Colonic mucosa (tissue), 4 donors: ENCODE measurements around the gene ADARB2. TPM values are rescaled to one million over a fixed set of nuclear protein-coding genes. Genes with fewer than 3 reads are reported as not detected.

ENCODE experiments used
- DNase-seq: peaks from one replicate; pipeline ENCODE4 v3.0.0-alpha.2; 2020
- H3K27ac ChIP-seq: fragments of 200-600 bp; one replicate; pipeline ENCODE4 v1.8.0; 2021
- H3K27me3 ChIP-seq: fragments of 200-600 bp; one replicate; pipeline ENCODE4 v1.8.0; 2021
- H3K36me3 ChIP-seq: fragments of 200-600 bp; one replicate; pipeline ENCODE4 v1.8.0; 2021
- H3K4me1 ChIP-seq: fragments of 200-600 bp; one replicate; pipeline ENCODE4 v1.8.0; 2021; ENCODE audit warnings: mild to moderate bottlenecking
- H3K4me3 ChIP-seq: fragments of 200-600 bp; one replicate; pipeline ENCODE4 v1.8.0; 2021
- H3K9ac ChIP-seq, 2 donors: one replicate each; pipeline ENCODE4 v1.7.0; 2013; ENCODE audit warnings: control low read depth in 2 of 2, low read depth in 2 of 2, low read length in 2 of 2
- H3K9me3 ChIP-seq: fragments of 200-600 bp; one replicate; pipeline ENCODE4 v1.8.0; 2021
- intact Hi-C: fragments of 100-400 bp; cut with DNase I; formaldehyde crosslinking; loops from one replicate; pipeline ENCODE4 v1.14.1; 2022
- total RNA-seq, 2 donors: library from RNA; stranded (reverse); fragmentation: NEBNext Ultra II Directional in 1 of 2; extraction: Animal tissue kit (Norgen Biotek cat#: 25700) in 1 of 2; gene quantifications; one replicate each; pipeline ENCODE4 v1.2.1, GENCODE V29; 2021
- TF ChIP-seq, protein P1 (sequence below): fragments of 200-600 bp; IDR thresholded peaks from one replicate; pipeline ENCODE4 v1.8.0; 2022; ENCODE audit warnings: antibody characterized with exemption, mild to moderate bottlenecking
- donor health status: healthy.
- donor health status: DM: no; HTN: no; CAD: no.
- donor health status: DM: no; HTN: no; CAD: no.

The ADARB2 gene
- total RNA-seq, 2 donors from 2014 or later = 0.19 TPM; not detected in 1

DNA sequence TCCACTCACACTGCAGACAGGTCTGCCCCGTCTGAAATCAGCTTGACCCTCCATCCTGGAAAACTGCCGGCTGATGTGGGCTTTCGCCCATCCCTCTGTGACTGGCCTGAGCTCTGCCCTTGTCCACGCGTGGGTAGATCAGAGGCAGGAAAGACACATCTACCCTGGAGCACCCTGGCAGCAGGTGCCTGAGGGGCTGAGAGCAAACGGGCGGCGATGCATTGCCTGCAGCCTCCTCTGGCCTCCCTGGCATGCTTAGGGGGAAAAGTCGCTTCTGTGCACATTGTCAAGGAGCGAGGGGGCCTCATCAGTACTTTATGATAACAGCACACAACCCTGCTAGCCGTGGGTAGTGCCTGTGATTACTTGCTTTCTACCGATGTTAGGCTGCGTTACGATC, 109.4 kb downstream of the ADARB2 start:
- H3K9me3 ChIP-seq = no peaks in the 10 kb centered on the region
- H3K9ac ChIP-seq = no peak overlapping the region
- intact Hi-C loops = no loop called here
- no peaks in the 10 kb centered on the region for H3K4me1 ChIP-seq
- TF ChIP-seq, protein P1, sequence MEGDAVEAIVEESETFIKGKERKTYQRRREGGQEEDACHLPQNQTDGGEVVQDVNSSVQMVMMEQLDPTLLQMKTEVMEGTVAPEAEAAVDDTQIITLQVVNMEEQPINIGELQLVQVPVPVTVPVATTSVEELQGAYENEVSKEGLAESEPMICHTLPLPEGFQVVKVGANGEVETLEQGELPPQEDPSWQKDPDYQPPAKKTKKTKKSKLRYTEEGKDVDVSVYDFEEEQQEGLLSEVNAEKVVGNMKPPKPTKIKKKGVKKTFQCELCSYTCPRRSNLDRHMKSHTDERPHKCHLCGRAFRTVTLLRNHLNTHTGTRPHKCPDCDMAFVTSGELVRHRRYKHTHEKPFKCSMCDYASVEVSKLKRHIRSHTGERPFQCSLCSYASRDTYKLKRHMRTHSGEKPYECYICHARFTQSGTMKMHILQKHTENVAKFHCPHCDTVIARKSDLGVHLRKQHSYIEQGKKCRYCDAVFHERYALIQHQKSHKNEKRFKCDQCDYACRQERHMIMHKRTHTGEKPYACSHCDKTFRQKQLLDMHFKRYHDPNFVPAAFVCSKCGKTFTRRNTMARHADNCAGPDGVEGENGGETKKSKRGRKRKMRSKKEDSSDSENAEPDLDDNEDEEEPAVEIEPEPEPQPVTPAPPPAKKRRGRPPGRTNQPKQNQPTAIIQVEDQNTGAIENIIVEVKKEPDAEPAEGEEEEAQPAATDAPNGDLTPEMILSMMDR = no peak
- no peak overlapping the region for H3K4me3 ChIP-seq
- no peaks in the 10 kb centered on the region for H3K36me3 ChIP-seq
- no peaks in the 10 kb centered on the region for H3K27me3 ChIP-seq
- no peak for DNase-seq
- no peak overlapping the region for H3K27ac ChIP-seq

DNA sequence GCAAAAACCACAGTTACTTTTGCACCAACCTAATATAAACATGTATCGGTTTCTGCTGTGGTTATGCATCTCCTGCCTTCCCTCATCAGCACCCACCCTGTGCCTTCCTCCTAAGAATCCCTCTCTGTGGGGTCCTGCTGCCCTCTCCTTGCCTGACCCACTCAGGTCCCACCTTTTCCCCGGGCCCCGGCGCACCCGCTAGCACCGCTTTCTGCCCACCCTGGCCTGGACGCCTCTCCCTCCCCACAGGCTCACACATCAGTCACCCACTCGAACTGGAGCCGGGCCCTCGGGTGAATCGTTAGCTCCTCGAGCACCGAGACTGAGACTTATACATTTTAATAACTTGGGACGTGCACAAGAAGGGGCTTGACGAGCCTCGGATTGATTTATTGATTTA, 110.5 kb downstream of the ADARB2 start:
- H3K9ac ChIP-seq = no peak overlapping the region
- no peak for DNase-seq
- no peaks in the 10 kb centered on the region for H3K36me3 ChIP-seq
- TF ChIP-seq, protein P1 = no peak
- H3K27ac ChIP-seq = no peak overlapping the region
- H3K27me3 ChIP-seq = no peaks in the 10 kb centered on the region
- no peaks in the 10 kb centered on the region for H3K9me3 ChIP-seq
- intact Hi-C loops = no loop called here
- H3K4me3 ChIP-seq = no peak overlapping the region
- no peaks in the 10 kb centered on the region for H3K4me1 ChIP-seq

DNA sequence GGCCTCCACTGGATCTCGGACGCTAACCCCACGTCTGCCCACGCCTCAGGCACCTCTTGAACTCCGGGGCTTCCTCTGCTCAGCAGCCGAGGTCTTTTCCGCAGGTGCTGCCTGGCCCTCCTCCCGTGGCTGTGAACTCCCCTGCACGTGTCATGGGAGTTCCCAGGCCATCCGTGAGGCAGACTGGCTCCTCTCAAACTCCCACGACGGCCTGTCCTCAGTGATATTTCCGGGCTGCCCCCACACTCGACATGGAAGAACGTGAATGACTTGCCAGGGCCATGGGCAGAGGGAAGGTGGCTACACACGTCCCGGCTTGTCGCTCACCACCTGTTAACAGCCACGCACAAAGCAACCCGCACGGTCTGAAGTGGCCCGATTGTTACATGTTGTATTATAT, 110.9 kb downstream of the ADARB2 start:
- TF ChIP-seq, protein P1 = no peak
- Histone ChIP-seq H3K36me3 (no peaks in the 10 kb centered on the region), H3K27me3 (no peaks in the 10 kb centered on the region), H3K27ac (no peak overlapping the region), H3K4me1 (no peaks in the 10 kb centered on the region), H3K9ac (no peak overlapping the region), H3K4me3 (no peak overlapping the region), H3K9me3 (no peaks in the 10 kb centered on the region)
- DNase-seq = no peak
- intact Hi-C loops = no loop called here

DNA sequence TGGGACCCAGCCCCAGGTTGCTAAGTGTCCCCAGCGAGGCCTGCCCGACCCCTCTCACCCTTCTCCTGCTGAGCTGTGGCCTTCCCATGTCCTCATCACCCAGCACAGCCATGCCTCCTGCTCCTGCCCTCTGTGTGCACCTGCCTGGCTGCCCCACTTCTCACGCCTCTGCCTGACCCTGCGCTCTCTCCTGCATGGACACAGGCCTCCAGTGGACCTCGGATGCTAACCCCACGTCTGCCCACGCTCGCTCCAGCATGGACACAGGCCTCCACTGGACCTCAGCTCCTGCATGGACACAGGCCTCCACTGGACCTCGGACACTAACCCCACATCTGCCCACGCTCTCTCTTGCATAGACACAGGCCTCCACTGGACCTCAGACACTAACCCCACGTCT, 111.6 kb downstream of the ADARB2 start:
- TF ChIP-seq, protein P1 = no peak
- no peaks in the 10 kb centered on the region for H3K9me3 ChIP-seq
- H3K9ac ChIP-seq = no peak overlapping the region
- no peaks in the 10 kb centered on the region for H3K27me3 ChIP-seq
- H3K27ac ChIP-seq = no peak overlapping the region
- no peak overlapping the region for H3K4me3 ChIP-seq
- H3K36me3 ChIP-seq = no peaks in the 10 kb centered on the region
- no peak for DNase-seq
- intact Hi-C loops = no loop called here
- no peaks in the 10 kb centered on the region for H3K4me1 ChIP-seq

DNA sequence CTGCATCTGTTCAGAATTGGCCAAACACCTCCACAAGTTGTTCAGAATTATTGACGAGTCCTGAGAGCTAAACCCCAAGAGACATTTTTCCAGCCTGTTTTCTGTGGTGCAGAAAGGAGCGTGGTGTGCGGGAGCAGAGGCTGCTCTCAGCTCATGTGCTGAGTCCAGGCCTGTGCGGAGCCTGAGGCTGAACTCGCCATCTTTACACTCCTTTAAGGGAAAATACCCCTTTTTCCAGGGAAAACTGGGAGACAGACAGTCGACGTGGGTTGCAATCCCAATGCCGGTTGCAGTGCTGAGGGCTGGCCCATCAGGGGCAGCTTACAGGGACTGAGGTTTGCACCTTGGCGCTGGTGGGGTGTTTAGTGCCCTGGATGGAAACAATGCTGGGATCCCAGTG, 112.2 kb downstream of the ADARB2 start:
- intact Hi-C loops = no loop called here
- TF ChIP-seq, protein P1 = no peak
- DNase-seq = no peak

DNA sequence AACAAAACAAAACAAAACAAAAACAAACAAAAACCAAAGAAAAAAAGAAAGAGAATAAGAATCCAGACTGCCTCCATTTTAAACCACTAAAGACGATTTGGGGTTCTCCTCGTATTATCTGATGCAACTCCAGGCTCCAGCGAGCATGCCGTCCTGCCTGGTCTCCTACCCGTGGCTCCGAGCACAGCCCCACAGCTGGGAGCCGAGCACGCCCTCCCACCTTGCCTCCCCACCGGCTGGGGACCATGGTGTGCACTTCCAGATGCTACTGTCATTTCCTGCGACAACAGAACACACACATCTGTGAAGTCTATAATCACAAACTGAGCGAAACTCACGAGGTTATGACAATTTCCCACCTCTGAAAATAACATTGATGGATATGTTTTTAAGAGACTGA, 113.1 kb downstream of the ADARB2 start:
- TF ChIP-seq, protein P1 = no peak

More for the DNA sequence above, 112.2 kb downstream of the ADARB2 start:
- no peak overlapping the region for H3K27ac ChIP-seq
- H3K36me3 ChIP-seq = no peaks in the 10 kb centered on the region
- no peaks in the 10 kb centered on the region for H3K9me3 ChIP-seq
- H3K4me1 ChIP-seq = no peaks in the 10 kb centered on the region
- no peaks in the 10 kb centered on the region for H3K27me3 ChIP-seq
- H3K4me3 ChIP-seq = no peak overlapping the region
- H3K9ac ChIP-seq = no peak overlapping the region

More for the DNA sequence above, 113.1 kb downstream of the ADARB2 start:
- Histone ChIP-seq H3K9me3 (no peaks in the 10 kb centered on the region), H3K27ac (no peak overlapping the region), H3K9ac (no peak overlapping the region), H3K4me3 (no peak overlapping the region), H3K27me3 (no peaks in the 10 kb centered on the region), H3K4me1 (no peaks in the 10 kb centered on the region), H3K36me3 (no peaks in the 10 kb centered on the region)
- no peak for DNase-seq
- intact Hi-C loops = no loop called here
